HepG2 (cell line): ENCODE data around the gene FNDC7. TPM values are rescaled to one million over a fixed set of nuclear protein-coding genes. Genes with fewer than 3 reads are reported as not detected.

Source experiments
- ATAC-seq: fragments of 200-7000 bp; cut with Tn5 transposase; 3 replicates; pipeline ENCODE4 v1.9.1; 2020; ENCODE audit warnings: mild to moderate bottlenecking, moderate library complexity
- BruUV-seq: library from RNA; stranded (reverse); fragments of 400-500 nt; replicated peaks from 2 replicates; lab custom pipeline; 2021; lab: Mats Ljungman, UMichigan
- CTCF ChIA-PET: fragments of 300-600 bp; formaldehyde crosslinking; extraction: SDS; loops from one replicate; lab custom pipeline; 2021; ENCODE audit warnings: low total read pairs, inconsistent platforms, low intra/inter-chr PET ratio; lab: Yijun Ruan, JAX
- POLR2A ChIA-PET: fragments of 350-600 bp; sonication (Branson Sonifier 250); formaldehyde crosslinking; loops from one replicate; lab custom pipeline; 2020; ENCODE audit warnings: antibody characterized with exemption, inconsistent platforms; lab: Yijun Ruan, JAX
- DNase-seq: peaks from one replicate; pipeline ENCODE4 v3.0.0-alpha.2; 2015; ENCODE audit warnings: low spot score
- FAIRE-seq: peaks from 3 replicates; lab custom pipeline; 2011; peaks lifted over from hg19 to GRCh38; lab: Jason Lieb, UNC
- H2AFZ ChIP-seq: one replicate; pipeline ENCODE4 v1.6.1; 2011; ENCODE audit warnings: low read length, inconsistent platforms
- H3K27ac ChIP-seq: fragments of 300-600 bp; 3 replicates; pipeline ENCODE4 v1.8.0; 2011; ENCODE audit warnings: mixed run types, mild to moderate bottlenecking, mixed read lengths, low read length, inconsistent platforms; ENCODE audit not compliant: insufficient read depth; ENCODE audit errors: extremely low read length
- H3K27me3 ChIP-seq, 2 experiments: fragments of 200-600 bp in 1 of 2; 2 replicates in 1 of 2; 3 replicates in 1 of 2; pipeline versions ENCODE4 v1.6.0 to v1.8.0; 2011; ENCODE audit warnings: low read length in 2 of 2, mild to moderate bottlenecking in 2 of 2, moderate library complexity in 2 of 2, inconsistent platforms in 1 of 2; ENCODE audit not compliant: insufficient read depth in 2 of 2, control insufficient read depth in 1 of 2
- H3K36me3 ChIP-seq, 2 experiments: fragments of 200-600 bp in 1 of 2; replicated peaks in 1 of 2; 2 replicates in 1 of 2; 3 replicates in 1 of 2; pipeline versions ENCODE4 v1.5.1 to v1.8.0; 2011; ENCODE audit warnings: low read length in 2 of 2, inconsistent platforms in 1 of 2; ENCODE audit not compliant: insufficient read depth in 2 of 2, control insufficient read depth in 1 of 2
- H3K4me1 ChIP-seq: 2 replicates; pipeline ENCODE4 v1.5.1; 2012; ENCODE audit warnings: low read length, inconsistent platforms; ENCODE audit not compliant: insufficient read depth
- H3K4me2 ChIP-seq: 2 replicates; pipeline ENCODE4 v1.6.0; 2011; ENCODE audit warnings: low read depth, low read length, inconsistent platforms
- H3K4me3 ChIP-seq, 3 experiments: fragments of 200-600 bp in 1 of 3; sonication (generic), shearing (Covaris generic) in 1 of 3; replicated peaks in 1 of 3; 2 replicates each; pipeline ENCODE4 v1.5.1; 2011 to 2016; ENCODE audit warnings: low read length in 3 of 3, inconsistent platforms in 2 of 3, low read depth in 2 of 3, mild to moderate bottlenecking in 2 of 3, control low read depth in 1 of 3, mixed read lengths in 1 of 3; ENCODE audit not compliant: insufficient read depth in 1 of 3
- H3K79me2 ChIP-seq: one replicate; pipeline ENCODE4 v1.6.1; 2011; ENCODE audit warnings: low read length, inconsistent platforms; ENCODE audit not compliant: insufficient read depth
- H3K9ac ChIP-seq: 2 replicates; pipeline ENCODE4 v1.6.0; 2011; ENCODE audit warnings: mild to moderate bottlenecking, low read depth, low read length, inconsistent platforms; ENCODE audit not compliant: insufficient read depth
- H3K9me3 ChIP-seq: 2 replicates; pipeline ENCODE4 v1.5.1; 2012; ENCODE audit warnings: mild to moderate bottlenecking, low read length
- H4K20me1 ChIP-seq: 2 replicates; pipeline ENCODE4 v1.6.0; 2011; ENCODE audit warnings: inconsistent platforms, mild to moderate bottlenecking, low read length, moderate library complexity; ENCODE audit not compliant: insufficient read depth
- MAFF ChIP-seq: IDR thresholded peaks from 2 replicates; pipeline ENCODE4 v1.6.1; 2011; ENCODE audit warnings: low read depth, low read length, improper control_type of control experiment
- SKI ChIP-seq: fragments of 450-650 bp; IDR thresholded peaks from one replicate; pipeline ENCODE4 v1.6.1; 2018; ENCODE audit warnings: mild to moderate bottlenecking; ENCODE audit not compliant: partially characterized antibody
- SMARCE1 ChIP-seq: fragments of 450-650 bp; IDR thresholded peaks from 2 replicates; pipeline ENCODE4 v1.6.1; 2017; ENCODE audit warnings: borderline replicate concordance
- TGIF2 ChIP-seq: IDR thresholded peaks from 2 replicates; pipeline ENCODE4 v1.6.1; 2016; ENCODE audit warnings: control low read depth, missing compliant biosample characterization
- XRCC5 ChIP-seq: fragments of 200-400 bp; formaldehyde crosslinking; optimal IDR thresholded peaks from 2 replicates; pipeline ENCODE3; 2017; ENCODE audit warnings: mild to moderate bottlenecking, low read length
- ZBTB1 ChIP-seq: sonication (generic); formaldehyde crosslinking; IDR thresholded peaks from 2 replicates; pipeline ENCODE4 v1.4.0; 2020; ENCODE audit warnings: missing genetic modification reagents, borderline replicate concordance
- ZNF282 ChIP-seq: fragments of 450-650 bp; IDR thresholded peaks from 2 replicates; pipeline ENCODE4 v1.6.1; 2018; ENCODE audit not compliant: partially characterized antibody
- ZSCAN20 ChIP-seq: sonication (generic); formaldehyde crosslinking; IDR thresholded peaks from 2 replicates; pipeline ENCODE4 v1.4.0; 2020; ENCODE audit warnings: missing genetic modification reagents, mild to moderate bottlenecking, borderline replicate concordance
- ZSCAN31 ChIP-seq: sonication (generic); formaldehyde crosslinking; IDR thresholded peaks from 2 replicates; pipeline ENCODE4 v1.5.0; 2020; ENCODE audit warnings: low read depth, mild to moderate bottlenecking, missing genetic modification reagents
- WGBS: methylation state at CpG from one replicate; pipeline ENCODE4 v1.1.6; 2017; ENCODE audit warnings: low lambda C conversion rate; 5-methylcytosine and 5-hydroxymethylcytosine counted together
- in situ Hi-C: cut with HindIII; loops from 2 replicates; pipeline ENCODE4 v1.10.0; 2017; ENCODE audit warnings: low pct_unique_long_range_greater_than_20kb; ENCODE audit not compliant: extremely low pct_ligation_motif_present
- intact Hi-C: fragments of 100-400 bp; cut with micrococcal nuclease; formaldehyde crosslinking; loops from one replicate; pipeline ENCODE4 v1.10.0; 2022; ENCODE audit not compliant: unreplicated experiment
- polyA plus RNA-seq, 8 experiments: library from polyadenylated mRNA; depleted of rRNA in 3 of 8; stranded (reverse) in 7 of 8; unstranded in 1 of 8; fragments of >200 nt; fragmentation: Illumina TruSeq in 4 of 8; extraction: Trizol in 4 of 8; gene quantifications; 2 replicates each; pipeline versions ENCODE4 v1.2.1 to v1.2.3, GENCODE V29; 2011 to 2016; ENCODE audit warnings: low read depth in 4 of 8, missing spikeins in 1 of 8, mixed read lengths in 1 of 8; ENCODE audit not compliant: insufficient read depth in 1 of 8
- total RNA-seq, 5 experiments: library from RNA; depleted of rRNA; stranded (reverse); fragments of >200 nt; fragmentation: Illumina TruSeq; extraction: Trizol; gene quantifications; 2 replicates each; pipeline ENCODE4 v1.2.3, GENCODE V29; 2016; ENCODE audit warnings: low read depth in 1 of 5
- TF ChIP-seq, protein P1 (sequence below): sonication (generic); formaldehyde crosslinking; IDR thresholded peaks from 2 replicates; pipeline ENCODE4 v1.8.0; 2022; ENCODE audit warnings: missing genetic modification reagents, mild to moderate bottlenecking, borderline replicate concordance

The FNDC7 gene
- total and polyA plus RNA-seq, 2 of the 13 experiments (the other 11 are each of a cell fraction or from before 2014, with no cell fraction given): 0.03 TPM; not detected in 1

DNA sequence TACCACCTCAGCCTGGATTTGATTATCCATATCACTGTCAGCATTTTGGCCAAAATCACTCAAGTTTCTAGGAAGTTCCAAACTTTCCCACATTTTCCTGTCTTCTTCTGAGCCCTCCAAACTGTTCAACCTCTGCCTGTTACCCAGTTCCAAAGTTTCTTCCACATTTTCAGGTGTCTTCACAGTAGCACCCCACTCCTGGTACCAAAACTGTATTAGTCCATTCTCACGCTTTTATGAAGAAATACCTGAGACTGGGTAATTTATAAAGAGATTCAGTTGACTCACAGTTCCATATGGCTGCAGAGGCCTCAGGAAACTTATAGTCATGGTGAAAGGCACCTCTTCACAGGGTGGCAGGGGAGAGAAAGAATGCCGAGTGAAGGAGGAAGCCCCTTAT is 73.2 kb downstream of the FNDC7 start:
- Histone ChIP-seq H3K9me3 (peaks cover 20% of the 10 kb centered on the region), H4K20me1 (no peaks in the 10 kb centered on the region), H3K4me2 (no peak overlapping the region), H3K36me3 (peaks cover 2 to 17% of the 10 kb centered on the region in 2 experiments), H3K27me3 (no peaks in the 10 kb centered on the region), H3K27ac (no peak overlapping the region), H3K4me3 (no peak overlapping the region), H3K4me1 (no peaks in the 10 kb centered on the region), H2AFZ (no peak overlapping the region), H3K9ac (no peak overlapping the region), H3K79me2 (no peaks in the 10 kb centered on the region)
- DNase-seq (no peak), ATAC-seq (no peak), FAIRE-seq (no peak)
- BruUV-seq: no TSS peak
- POLR2A ChIA-PET: no interaction called here
- intact Hi-C loops: no loop called here
- in situ Hi-C loops: no loop called here
- 100% methylated on average over 2 of the region's 2 CpGs for WGBS
- no peak for TF ChIP-seq XRCC5
- no peak for TF ChIP-seq MAFF
- no peak for TF ChIP-seq ZSCAN31 (CRISPR knock-in tag)
- no peak for TF ChIP-seq SKI
- no peak for TF ChIP-seq ZNF282
- no peak for TF ChIP-seq TGIF2 (CRISPR knock-in tag)
- no peak for TF ChIP-seq ZSCAN20
- no peak for TF ChIP-seq SMARCE1
- no peak for TF ChIP-seq ZBTB1 (CRISPR knock-in tag)
- TF ChIP-seq, protein P1, sequence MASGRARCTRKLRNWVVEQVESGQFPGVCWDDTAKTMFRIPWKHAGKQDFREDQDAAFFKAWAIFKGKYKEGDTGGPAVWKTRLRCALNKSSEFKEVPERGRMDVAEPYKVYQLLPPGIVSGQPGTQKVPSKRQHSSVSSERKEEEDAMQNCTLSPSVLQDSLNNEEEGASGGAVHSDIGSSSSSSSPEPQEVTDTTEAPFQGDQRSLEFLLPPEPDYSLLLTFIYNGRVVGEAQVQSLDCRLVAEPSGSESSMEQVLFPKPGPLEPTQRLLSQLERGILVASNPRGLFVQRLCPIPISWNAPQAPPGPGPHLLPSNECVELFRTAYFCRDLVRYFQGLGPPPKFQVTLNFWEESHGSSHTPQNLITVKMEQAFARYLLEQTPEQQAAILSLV (CRISPR knock-in tag): no peak
- CTCF ChIA-PET: no interaction called here
